ENCODE measurements around the gene FMNL3.
A peak's percentile ranks its signal among the peaks of the same experiment; 100 is the strongest.

DNA sequence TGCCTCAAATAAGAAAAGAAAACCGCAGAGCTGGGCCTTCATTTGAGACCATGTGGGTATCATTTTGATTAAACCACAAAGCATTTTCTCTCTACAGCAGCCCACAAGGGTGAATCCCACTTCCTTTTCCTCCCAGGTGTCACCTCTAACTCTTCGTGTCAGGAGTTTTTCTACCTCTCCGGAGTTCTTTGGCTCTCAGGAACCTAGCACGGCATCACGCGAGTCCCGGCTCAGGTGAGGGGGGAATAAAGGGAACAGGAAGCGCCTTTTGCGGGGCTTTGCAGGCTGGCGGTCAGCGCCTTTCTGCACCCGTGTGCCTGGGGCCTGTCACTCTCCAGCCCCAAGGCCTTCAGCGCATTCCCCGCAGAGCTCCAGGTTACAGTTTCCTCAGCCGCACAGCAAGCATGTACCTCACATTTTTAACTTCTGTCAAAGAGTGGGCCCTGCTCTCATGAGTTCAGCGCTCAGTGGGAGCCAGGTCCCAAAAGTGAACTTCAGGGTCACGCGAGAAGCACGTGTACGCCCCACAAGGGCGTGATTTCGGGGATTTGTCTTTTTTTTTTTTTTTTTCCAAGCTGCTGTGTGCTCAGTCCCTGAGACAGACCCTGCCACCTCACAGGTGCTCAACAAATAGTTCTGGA lies 84.6 kb downstream of the FMNL3 start:
- TF ChIP-seq, protein P1, sequence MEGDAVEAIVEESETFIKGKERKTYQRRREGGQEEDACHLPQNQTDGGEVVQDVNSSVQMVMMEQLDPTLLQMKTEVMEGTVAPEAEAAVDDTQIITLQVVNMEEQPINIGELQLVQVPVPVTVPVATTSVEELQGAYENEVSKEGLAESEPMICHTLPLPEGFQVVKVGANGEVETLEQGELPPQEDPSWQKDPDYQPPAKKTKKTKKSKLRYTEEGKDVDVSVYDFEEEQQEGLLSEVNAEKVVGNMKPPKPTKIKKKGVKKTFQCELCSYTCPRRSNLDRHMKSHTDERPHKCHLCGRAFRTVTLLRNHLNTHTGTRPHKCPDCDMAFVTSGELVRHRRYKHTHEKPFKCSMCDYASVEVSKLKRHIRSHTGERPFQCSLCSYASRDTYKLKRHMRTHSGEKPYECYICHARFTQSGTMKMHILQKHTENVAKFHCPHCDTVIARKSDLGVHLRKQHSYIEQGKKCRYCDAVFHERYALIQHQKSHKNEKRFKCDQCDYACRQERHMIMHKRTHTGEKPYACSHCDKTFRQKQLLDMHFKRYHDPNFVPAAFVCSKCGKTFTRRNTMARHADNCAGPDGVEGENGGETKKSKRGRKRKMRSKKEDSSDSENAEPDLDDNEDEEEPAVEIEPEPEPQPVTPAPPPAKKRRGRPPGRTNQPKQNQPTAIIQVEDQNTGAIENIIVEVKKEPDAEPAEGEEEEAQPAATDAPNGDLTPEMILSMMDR (IDR thresholded peaks at IDR 0.05), result no peak
- TF ChIP-seq YY1 (IDR thresholded peaks at IDR 0.05; ENCODE audit: low read depth), result no peak
- no peak for TF ChIP-seq JUND (IDR thresholded peaks at IDR 0.05)
- TF ChIP-seq FOXM1 (IDR thresholded peaks at IDR 0.05; ENCODE audit: low read depth), result no peak
- TF ChIP-seq RAD21 (IDR thresholded peaks at IDR 0.05; ENCODE audit: low read length), result no peak
- no peak; the same call in 1 of the 2 replicates for TF ChIP-seq MXI1 (IDR thresholded peaks at IDR 0.05; ENCODE audit: low read depth, low read length)
- TF ChIP-seq EP300 (IDR thresholded peaks at IDR 0.05; ENCODE audit: borderline replicate concordance in 1 of 2, low read depth in 1 of 2, low read length in 1 of 2), result no peak; a peak in 1 of 4 replicates
- no peak for TF ChIP-seq FOSL2 (IDR thresholded peaks at IDR 0.05; ENCODE audit: borderline replicate concordance, low read depth)
- peak; percentile 80 for TF ChIP-seq MAX (IDR thresholded peaks at IDR 0.05; ENCODE audit: low read depth)
- TF ChIP-seq MEF2A (IDR thresholded peaks at IDR 0.05; ENCODE audit: borderline replicate concordance, low read depth), result no peak
- TF ChIP-seq SMC3 (IDR thresholded peaks at IDR 0.05; ENCODE audit: low read depth, low read length), result no peak
